H9 (cell line): ENCODE data around the gene SPAG7. TPM values are rescaled to one million over a fixed set of nuclear protein-coding genes. Genes with fewer than 3 reads are reported as not detected.
A peak's percentile ranks its signal among the peaks of the same experiment; 100 is the strongest.

Experiments
- DNase-seq: peaks from one replicate; pipeline ENCODE4 v3.0.0-alpha.2; 2017
- H2AFZ ChIP-seq: one replicate; pipeline ENCODE4 v1.6.1; 2013; ENCODE audit warnings: mild to moderate bottlenecking, low read length, control low read depth, moderate library complexity
- H2AK5ac ChIP-seq: 2 replicates; pipeline ENCODE4 v1.6.1; 2013; ENCODE audit warnings: low read length, control low read depth, mixed read lengths; ENCODE audit not compliant: insufficient read length
- H2BK120ac ChIP-seq: one replicate; pipeline ENCODE4 v1.6.1; 2013; ENCODE audit warnings: low read depth, mild to moderate bottlenecking, low read length, control low read depth, inconsistent platforms; ENCODE audit not compliant: poor library complexity, severe bottlenecking
- H2BK12ac ChIP-seq: 2 replicates; pipeline ENCODE4 v1.6.1; 2013; ENCODE audit warnings: low read length, control low read depth, mixed read lengths, low read depth; ENCODE audit not compliant: insufficient read length
- H2BK15ac ChIP-seq: 2 replicates; pipeline ENCODE4 v1.6.1; 2013; ENCODE audit warnings: low read depth, low read length, control low read depth
- H2BK20ac ChIP-seq: one replicate; pipeline ENCODE4 v1.6.1; 2013; ENCODE audit warnings: low read depth, mild to moderate bottlenecking, low read length, control low read depth, inconsistent platforms; ENCODE audit not compliant: poor library complexity, severe bottlenecking
- H2BK5ac ChIP-seq: 2 replicates; pipeline ENCODE4 v1.6.1; 2013; ENCODE audit warnings: low read length, control low read depth, mixed read lengths; ENCODE audit not compliant: insufficient read length
- H3K14ac ChIP-seq: 2 replicates; pipeline ENCODE4 v1.6.1; 2013; ENCODE audit warnings: low read length, control low read depth; ENCODE audit not compliant: insufficient read depth
- H3K18ac ChIP-seq: 2 replicates; pipeline ENCODE4 v1.6.1; 2013; ENCODE audit warnings: low read depth, mild to moderate bottlenecking, mixed read lengths, low read length, control low read depth; ENCODE audit not compliant: insufficient read length
- H3K23ac ChIP-seq: 2 replicates; pipeline ENCODE4 v1.6.1; 2013; ENCODE audit warnings: low read length, control low read depth, mixed read lengths, low read depth; ENCODE audit not compliant: insufficient read length
- H3K23me2 ChIP-seq: 2 replicates; pipeline ENCODE4 v1.6.1; 2013; ENCODE audit warnings: low read depth, mild to moderate bottlenecking, mixed read lengths, low read length, control low read depth; ENCODE audit not compliant: insufficient read length, poor library complexity, severe bottlenecking
- H3K27ac ChIP-seq: 2 replicates; pipeline ENCODE4 v1.5.1; 2013; ENCODE audit warnings: low read length, control low read depth, mixed read lengths, low read depth; ENCODE audit not compliant: insufficient read length
- H3K27me3 ChIP-seq: 2 replicates; pipeline ENCODE4 v1.6.1; 2013; ENCODE audit warnings: low read length, control low read depth, inconsistent platforms; ENCODE audit not compliant: insufficient read depth
- H3K4ac ChIP-seq: 2 replicates; pipeline ENCODE4 v1.6.1; 2013; ENCODE audit warnings: low read depth, mild to moderate bottlenecking, control low read depth, inconsistent platforms, low read length, moderate library complexity
- H3K4me1 ChIP-seq: 2 replicates; pipeline ENCODE4 v1.6.1; 2013; ENCODE audit warnings: low read length, control low read depth, inconsistent platforms; ENCODE audit not compliant: insufficient read depth
- H3K4me2 ChIP-seq: 2 replicates; pipeline ENCODE4 v1.6.1; 2013; ENCODE audit warnings: low read length, control low read depth, mixed read lengths; ENCODE audit not compliant: insufficient read length, insufficient read depth
- H3K56ac ChIP-seq: 2 replicates; pipeline ENCODE4 v1.6.1; 2013; ENCODE audit warnings: low read depth, mild to moderate bottlenecking, mixed read lengths, low read length, control low read depth; ENCODE audit not compliant: insufficient read length
- H3K79me1 ChIP-seq: 2 replicates; pipeline ENCODE4 v1.6.1; 2013; ENCODE audit warnings: low read depth, mild to moderate bottlenecking, moderate library complexity, low read length, control low read depth, inconsistent platforms; ENCODE audit not compliant: insufficient read depth, poor library complexity, severe bottlenecking
- H3K79me2 ChIP-seq: 2 replicates; pipeline ENCODE4 v1.6.1; 2013; ENCODE audit warnings: low read length, control low read depth, inconsistent platforms; ENCODE audit not compliant: insufficient read depth
- H3K9ac ChIP-seq: 2 replicates; pipeline ENCODE4 v1.6.1; 2013; ENCODE audit warnings: low read length, control low read depth, mixed read lengths; ENCODE audit not compliant: insufficient read length; ENCODE audit errors: extremely low read depth
- H3K9me3 ChIP-seq: one replicate; pipeline ENCODE4 v1.6.1; 2013; ENCODE audit warnings: low read depth, low read length, inconsistent platforms; ENCODE audit not compliant: control insufficient read depth
- H3T11ph ChIP-seq: one replicate; pipeline ENCODE4 v1.6.1; 2013; ENCODE audit warnings: mild to moderate bottlenecking, low read length, control low read depth, inconsistent platforms
- H4K20me1 ChIP-seq: one replicate; pipeline ENCODE4 v1.6.1; 2013; ENCODE audit not compliant: control insufficient read depth, insufficient read length, insufficient read depth
- H4K5ac ChIP-seq: 2 replicates; pipeline ENCODE4 v1.6.1; 2013; ENCODE audit warnings: low read depth, mild to moderate bottlenecking, mixed read lengths, low read length, control low read depth; ENCODE audit not compliant: insufficient read length
- H4K8ac ChIP-seq: replicated peaks from 2 replicates; pipeline ENCODE4 v1.6.1; 2013; ENCODE audit warnings: low read length, control low read depth, mixed read lengths, low read depth; ENCODE audit not compliant: insufficient read length
- H4K91ac ChIP-seq: 2 replicates; pipeline ENCODE4 v1.6.1; 2013; ENCODE audit warnings: low read depth, mild to moderate bottlenecking, moderate library complexity, mixed read lengths, low read length, control low read depth; ENCODE audit not compliant: insufficient read length
- H3K27ac Mint-ChIP-seq, 3 experiments: 2 replicates in 2 of 3; 3 replicates in 1 of 3; pipeline ENCODE4 v1.8.0; 2020 to 2021; ENCODE audit warnings: mixed read lengths in 3 of 3, mild to moderate bottlenecking in 1 of 3, moderate library complexity in 1 of 3
- H3K27me3 Mint-ChIP-seq: 2 replicates; pipeline ENCODE4 v1.8.0; 2021; ENCODE audit warnings: low read depth, mild to moderate bottlenecking, moderate library complexity, mixed read lengths
- H3K36me3 Mint-ChIP-seq, 3 experiments: 2 replicates in 2 of 3; 3 replicates in 1 of 3; pipeline ENCODE4 v1.8.0; 2020 to 2021; ENCODE audit warnings: low read depth in 3 of 3, mixed read lengths in 3 of 3; ENCODE audit not compliant: insufficient read depth in 1 of 3
- H3K4me1 Mint-ChIP-seq, 2 experiments: 2 replicates each; pipeline ENCODE4 v1.8.0; 2020; ENCODE audit warnings: mixed read lengths in 2 of 2
- H3K4me3 Mint-ChIP-seq, 2 experiments: 2 replicates in 1 of 2; 3 replicates in 1 of 2; pipeline ENCODE4 v1.8.0; 2020 to 2021; ENCODE audit warnings: mild to moderate bottlenecking in 2 of 2, mixed read lengths in 2 of 2, moderate library complexity in 1 of 2
- H3K9me3 Mint-ChIP-seq, 2 experiments: 2 replicates in 1 of 2; 3 replicates in 1 of 2; pipeline ENCODE4 v1.8.0; 2020; ENCODE audit warnings: mild to moderate bottlenecking in 2 of 2, mixed read lengths in 2 of 2, moderate library complexity in 1 of 2
- CTCF ChIP-seq: fragments of 200-600 bp; sonication (generic); conservative IDR thresholded peaks from 3 replicates; pipeline ENCODE4 v1.8.0; 2021; ENCODE audit warnings: antibody characterized with exemption, mild to moderate bottlenecking
- WGBS: extraction: QIAGEN DNeasy Blood & Tissue Kit; methylation state at CpG from one replicate; pipeline ENCODE4 v1.1.7; 2013; ENCODE audit warnings: missing lambda C conversion rate, low lambda C conversion rate, mixed read lengths; ENCODE audit not compliant: insufficient read length; ENCODE audit errors: extremely low coverage; 5-methylcytosine and 5-hydroxymethylcytosine counted together
- total RNA-seq: library from RNA; stranded (reverse); gene quantifications from 2 replicates; pipeline ENCODE4 v1.2.1, GENCODE V29; 2021

The SPAG7 gene
- total RNA-seq, 1 experiment from 2014 or later = 102 TPM

- Histone ChIP-seq H3K27me3 (no peaks in the 10 kb centered on the region), H3K79me1 (peaks cover 8% of the 10 kb centered on the region), H3K9ac (no peak overlapping the region), H4K20me1 (peaks cover 4% of the 10 kb centered on the region), H3K56ac (no peak overlapping the region), H3K14ac (no peak overlapping the region), H2BK12ac (no peak overlapping the region), H4K91ac (no peak overlapping the region), H3K79me2 (peaks cover 16% of the 10 kb centered on the region; the same call in 1 of the 2 replicates), H2BK20ac (no peak overlapping the region), H2BK5ac (no peak overlapping the region), H3K4ac (no peak overlapping the region), H3K4me2 (no peak overlapping the region), H2BK120ac (no peak overlapping the region), H3K18ac (no peak overlapping the region), H4K5ac (no peak overlapping the region), H2AFZ (no peak overlapping the region), H3K23ac (no peak overlapping the region), H2BK15ac (no peak overlapping the region), H3K9me3 (no peaks in the 10 kb centered on the region), H3K23me2 (peaks cover 20% of the 10 kb centered on the region), H3T11ph (no peak overlapping the region), H3K4me1 (no peaks in the 10 kb centered on the region), H2AK5ac (no peak overlapping the region), H4K8ac (no peak overlapping the region), H3K27ac (no peak overlapping the region)
- Mint-ChIP-seq H3K27me3 (peaks cover 6% of the 10 kb centered on the region), H3K27ac (peak overlapping the region in 2 of 3 experiments; percentile 33 to 51; a peak in 3 of 7 replicates), H3K4me3 (peak overlapping the region; percentile 95 to 98; a peak in 3 of 5 replicates), H3K36me3 (peaks cover 39 to 80% (median 62%) of the 10 kb centered on the region in 3 experiments), H3K9me3 (no peaks in the 10 kb centered on the region; a peak in 2 of 5 replicates), H3K4me1 (peaks cover 37 to 46% of the 10 kb centered on the region in 2 experiments)
- no peak for TF ChIP-seq CTCF
- no peak for DNase-seq
- WGBS = no CpG with 5 or more reads among the region's 13 CpGs
Measured at GRCh38 chr17:4942760-4943508, 24.7 kb downstream of the SPAG7 start.
